Psoas muscle (tissue), 8 donors: Measurements from ENCODE around the gene PPM1H. TPM values are rescaled to one million over a fixed set of nuclear protein-coding genes. Genes with fewer than 3 reads are reported as not detected.

Experiments
- ATAC-seq, 4 donors: fragments of 200-7000 bp; cut with Tn5 transposase; one replicate each; pipeline ENCODE4 v1.9.1; 2020; ENCODE audit warnings: moderate library complexity in 3 of 4, mild to moderate bottlenecking in 2 of 4
- DNase-seq, 2 donors: peaks; one replicate each; pipeline ENCODE4 v3.0.0-alpha.2; 2020
- H3K27ac ChIP-seq: fragments of 200-600 bp; one replicate; pipeline ENCODE4 v1.8.0; 2022
- H3K27me3 ChIP-seq, 3 donors: fragments of 200-600 bp in 1 of 3; one replicate each; pipeline versions ENCODE4 v1.6.1 to v1.8.0; 2013 to 2022; ENCODE audit warnings: low read length in 2 of 3, mild to moderate bottlenecking in 2 of 3, moderate library complexity in 1 of 3; ENCODE audit not compliant: insufficient read depth in 3 of 3
- H3K36me3 ChIP-seq, 2 donors: fragments of 200-600 bp in 1 of 2; one replicate each; pipeline versions ENCODE4 v1.6.1 to v1.8.0; 2013 to 2022; ENCODE audit warnings: low read depth in 1 of 2, mild to moderate bottlenecking in 1 of 2, moderate library complexity in 1 of 2; ENCODE audit not compliant: insufficient read depth in 1 of 2
- H3K4me1 ChIP-seq: fragments of 200-600 bp; one replicate; pipeline ENCODE4 v1.8.0; 2022
- H3K4me3 ChIP-seq: fragments of 200-600 bp; one replicate; pipeline ENCODE4 v1.8.0; 2022; ENCODE audit warnings: mild to moderate bottlenecking
- H3K9me3 ChIP-seq: fragments of 200-600 bp; one replicate; pipeline ENCODE4 v1.8.0; 2022
- WGBS, 3 donors: extraction: QIAGEN DNeasy Blood & Tissue Kit; methylation state at CpG; one replicate each; pipeline versions ENCODE4 v1.1.6 to v1.1.7; 2013; 5-methylcytosine and 5-hydroxymethylcytosine counted together
- intact Hi-C, 2 donors: fragments of 100-400 bp; cut with DNase I; formaldehyde crosslinking; loops; one replicate each; pipeline versions ENCODE4 v1.11.0 to v1.14.2; 2022
- polyA plus RNA-seq, 3 donors: library from polyadenylated mRNA; stranded (reverse); fragments of 200-250 nt; gene quantifications; one replicate each; pipeline ENCODE4 v1.2.3, GENCODE V29; 2013
- total RNA-seq, 4 donors: library from RNA; stranded (reverse); fragmentation: NEBNext Ultra II Directional in 2 of 4; extraction: Animal tissue kit (Norgen Biotek cat#: 25700) in 2 of 4; gene quantifications; one replicate each; pipeline versions ENCODE4 v1.2.1 to v1.2.4, GENCODE V29; 2021 to 2023
- TF ChIP-seq, protein P1 (sequence below): fragments of 200-600 bp; IDR thresholded peaks from one replicate; pipeline ENCODE4 v1.8.0; 2022; ENCODE audit warnings: antibody characterized with exemption
- donor health status: healthy with polysubstance abuse.
- donor health status: DM: no; HTN: no; CAD: no; lungs with moderate emphysema.
- donor health status: Bipolar disorder and iron deficiency.
- donor health status: healthy.
- donor health status: DM: yes; HTN: yes; CAD: no.
- donor health status: DM: no; HTN: no; CAD: no.
- donor health status: DM: no; HTN: no; CAD: no.
- donor health status: DM: yes; HTN: yes; CAD: no.

PPM1H gene
- total and polyA plus RNA-seq, 7 donors = 0.65 to 4.3 (median 1.8) TPM

DNA sequence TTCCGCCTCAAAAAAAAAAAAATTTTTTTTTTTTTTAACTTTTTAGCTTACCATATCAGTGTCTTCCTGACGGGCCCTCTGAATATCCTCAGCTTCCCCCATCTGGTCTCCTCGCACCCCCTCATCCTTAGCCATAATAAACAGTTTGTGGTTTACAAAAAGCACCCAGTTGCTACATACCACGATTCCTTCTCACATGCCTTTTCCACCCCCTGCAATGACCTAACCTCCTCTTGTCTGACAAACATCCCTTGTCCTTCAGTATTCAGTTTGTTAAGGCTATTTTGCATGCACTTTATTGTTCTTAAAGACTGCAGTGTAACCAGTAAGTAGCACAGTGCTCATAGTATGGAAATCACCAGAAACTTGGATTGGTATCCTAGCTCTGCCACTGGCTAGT is 88.5 kb downstream of the PPM1H start:
- WGBS, 3 donors = 64 to 76% (median 73%) methylated on average over 4 of the region's 4 CpGs
- Histone ChIP-seq H3K36me3 (no peaks in the 10 kb centered on the region), H3K9me3 (no peaks in the 10 kb centered on the region), H3K4me1 (peaks cover 5% of the 10 kb centered on the region), H3K27me3 (no peaks in the 10 kb centered on the region), H3K4me3 (no peak overlapping the region), H3K27ac (no peak overlapping the region)
- intact Hi-C loops = loop anchor here in 1 of 2 donors (5.0 kb wide), 1 partner anchor 86 kb away; no protein-coding TSS in a partner anchor
- ATAC-seq = no peak
- TF ChIP-seq, protein P1, sequence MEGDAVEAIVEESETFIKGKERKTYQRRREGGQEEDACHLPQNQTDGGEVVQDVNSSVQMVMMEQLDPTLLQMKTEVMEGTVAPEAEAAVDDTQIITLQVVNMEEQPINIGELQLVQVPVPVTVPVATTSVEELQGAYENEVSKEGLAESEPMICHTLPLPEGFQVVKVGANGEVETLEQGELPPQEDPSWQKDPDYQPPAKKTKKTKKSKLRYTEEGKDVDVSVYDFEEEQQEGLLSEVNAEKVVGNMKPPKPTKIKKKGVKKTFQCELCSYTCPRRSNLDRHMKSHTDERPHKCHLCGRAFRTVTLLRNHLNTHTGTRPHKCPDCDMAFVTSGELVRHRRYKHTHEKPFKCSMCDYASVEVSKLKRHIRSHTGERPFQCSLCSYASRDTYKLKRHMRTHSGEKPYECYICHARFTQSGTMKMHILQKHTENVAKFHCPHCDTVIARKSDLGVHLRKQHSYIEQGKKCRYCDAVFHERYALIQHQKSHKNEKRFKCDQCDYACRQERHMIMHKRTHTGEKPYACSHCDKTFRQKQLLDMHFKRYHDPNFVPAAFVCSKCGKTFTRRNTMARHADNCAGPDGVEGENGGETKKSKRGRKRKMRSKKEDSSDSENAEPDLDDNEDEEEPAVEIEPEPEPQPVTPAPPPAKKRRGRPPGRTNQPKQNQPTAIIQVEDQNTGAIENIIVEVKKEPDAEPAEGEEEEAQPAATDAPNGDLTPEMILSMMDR = no peak
- no peak for DNase-seq

DNA sequence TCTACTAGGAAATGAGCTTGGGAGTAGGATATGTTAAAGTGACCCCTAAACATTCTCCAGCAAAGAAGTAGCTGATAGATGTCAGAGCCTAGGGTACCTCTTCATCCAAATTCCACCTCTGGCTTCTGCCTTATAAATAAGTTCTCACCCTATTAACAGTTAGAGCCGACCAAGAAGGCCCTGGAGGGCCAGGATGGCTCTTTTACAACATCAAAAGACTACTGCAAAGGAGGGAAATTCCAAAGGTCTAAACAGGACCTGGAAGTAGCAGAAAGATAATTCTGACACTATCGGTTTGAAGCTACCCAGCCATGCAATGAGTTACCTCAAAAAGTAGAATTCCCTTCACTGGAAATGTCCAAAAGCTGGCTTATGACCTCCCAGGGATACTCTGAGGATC is 90.0 kb downstream of the PPM1H start:
- Histone ChIP-seq H3K4me3 (no peak overlapping the region), H3K4me1 (peaks cover 5% of the 10 kb centered on the region), H3K27me3 (no peaks in the 10 kb centered on the region), H3K27ac (no peak overlapping the region), H3K36me3 (no peaks in the 10 kb centered on the region), H3K9me3 (no peaks in the 10 kb centered on the region)
- no peak for ATAC-seq
- TF ChIP-seq, protein P1 = no peak
- intact Hi-C loops = loop anchor here in 1 of 2 donors (5.0 kb wide), 1 partner anchor 87 kb away; no protein-coding TSS in a partner anchor
- no peak for DNase-seq
- 28 to 51% (median 47%) methylated on average over 2 of the region's 2 CpGs for WGBS, 3 donors

DNA sequence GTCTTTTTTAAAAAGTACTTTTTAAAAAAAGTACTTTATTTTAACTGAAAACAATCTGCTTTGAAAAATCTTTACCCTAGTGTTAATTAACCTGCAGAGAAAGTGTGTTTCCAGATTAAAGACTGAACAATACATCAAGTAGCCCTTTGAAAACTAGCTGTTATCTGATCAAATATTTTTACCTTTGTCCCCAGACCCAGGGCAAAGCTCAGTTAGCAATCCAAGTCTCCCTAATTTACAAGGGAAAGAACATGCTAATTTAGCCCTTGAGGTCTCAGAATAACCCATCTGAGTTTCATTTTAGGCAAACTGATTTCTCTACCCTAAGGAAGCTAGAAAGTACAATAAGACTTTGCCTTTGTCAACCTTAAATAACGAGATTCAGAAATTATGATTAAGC is 91.2 kb downstream of the PPM1H start:
- 22 to 25% (median 24%) methylated on average over 1 of the region's 1 CpG for WGBS, 3 donors
- no peaks in the 10 kb centered on the region for H3K9me3 ChIP-seq
- no peak overlapping the region for H3K27ac ChIP-seq
- H3K4me3 ChIP-seq = no peak overlapping the region
- no peaks in the 10 kb centered on the region for H3K36me3 ChIP-seq
- TF ChIP-seq, protein P1 = no peak
- intact Hi-C loops = no loop called here
- peaks cover 5% of the 10 kb centered on the region for H3K4me1 ChIP-seq
- DNase-seq (no peak), ATAC-seq (no peak)
- H3K27me3 ChIP-seq = no peaks in the 10 kb centered on the region

DNA sequence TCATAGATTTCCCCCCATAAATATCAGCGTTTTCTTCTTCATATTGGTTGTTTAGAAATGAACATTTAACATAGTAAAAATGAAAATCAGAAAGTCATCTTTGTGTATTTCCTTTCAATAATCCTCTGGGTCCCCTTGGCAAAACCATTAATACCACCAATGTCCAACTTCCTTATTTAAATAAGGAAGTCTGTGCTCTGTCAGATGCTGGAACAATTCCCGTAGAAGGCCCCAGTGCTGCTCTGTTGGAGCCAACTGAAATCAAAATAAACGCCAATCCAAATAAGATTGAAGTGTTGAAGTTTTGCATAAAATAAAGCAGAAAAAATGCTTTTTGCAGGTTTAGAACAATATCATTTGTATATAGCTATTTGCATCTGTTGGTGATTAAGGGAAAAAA is 93.1 kb downstream of the PPM1H start:
- TF ChIP-seq, protein P1 = no peak
- H3K4me1 ChIP-seq = no peaks in the 10 kb centered on the region
- DNase-seq = no peak
- WGBS, 3 donors = 59 to 64% (median 61%) methylated on average over 3 of the region's 3 CpGs
- intact Hi-C loops = no loop called here
- no peaks in the 10 kb centered on the region for H3K36me3 ChIP-seq
- ATAC-seq = no peak
- no peaks in the 10 kb centered on the region for H3K9me3 ChIP-seq
- no peak overlapping the region for H3K4me3 ChIP-seq
- H3K27me3 ChIP-seq = no peaks in the 10 kb centered on the region
- no peak overlapping the region for H3K27ac ChIP-seq

DNA sequence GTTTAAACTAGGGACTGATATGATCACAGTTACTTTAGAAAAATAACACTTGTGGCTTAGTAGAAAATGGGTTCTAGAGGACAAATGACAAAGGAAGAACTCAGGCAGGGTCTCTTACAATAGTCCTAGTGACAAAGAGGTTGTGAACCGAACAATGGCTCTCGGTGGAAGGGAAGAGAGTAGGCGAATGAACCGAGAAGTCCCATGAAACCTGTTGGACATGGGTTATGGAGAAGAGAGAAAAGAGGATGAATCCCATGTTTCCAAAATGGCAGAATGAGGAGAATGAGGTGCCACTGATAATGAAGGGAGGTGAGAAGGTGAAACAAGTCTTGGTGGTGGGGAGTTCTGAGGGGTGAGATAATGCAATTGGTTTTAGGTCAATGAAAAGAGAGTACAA is 94.1 kb downstream of the PPM1H start:
- Histone ChIP-seq H3K27ac (no peak overlapping the region), H3K36me3 (no peaks in the 10 kb centered on the region), H3K4me1 (no peaks in the 10 kb centered on the region), H3K9me3 (no peaks in the 10 kb centered on the region), H3K4me3 (no peak overlapping the region), H3K27me3 (no peaks in the 10 kb centered on the region)
- 96 to 97% (median 97%) methylated on average over 4 of the region's 4 CpGs for WGBS, 3 donors
- ATAC-seq (no peak), DNase-seq (no peak)
- TF ChIP-seq, protein P1 = no peak
- intact Hi-C loops = no loop called here
